Superior temporal gyrus (tissue), 1 donor: ENCODE data around the gene ADARB2.
"Not testable (repeated sequence)": the region's sequence is repeated elsewhere in the genome, so short reads cannot be mapped to it uniquely, and the experiment has no call there.

Experiments used
- DNase-seq: peaks from one replicate; pipeline ENCODE4 v3.0.0-alpha.2; 2016; ENCODE audit errors: extremely low spot score

Gene ADARB2

DNA sequence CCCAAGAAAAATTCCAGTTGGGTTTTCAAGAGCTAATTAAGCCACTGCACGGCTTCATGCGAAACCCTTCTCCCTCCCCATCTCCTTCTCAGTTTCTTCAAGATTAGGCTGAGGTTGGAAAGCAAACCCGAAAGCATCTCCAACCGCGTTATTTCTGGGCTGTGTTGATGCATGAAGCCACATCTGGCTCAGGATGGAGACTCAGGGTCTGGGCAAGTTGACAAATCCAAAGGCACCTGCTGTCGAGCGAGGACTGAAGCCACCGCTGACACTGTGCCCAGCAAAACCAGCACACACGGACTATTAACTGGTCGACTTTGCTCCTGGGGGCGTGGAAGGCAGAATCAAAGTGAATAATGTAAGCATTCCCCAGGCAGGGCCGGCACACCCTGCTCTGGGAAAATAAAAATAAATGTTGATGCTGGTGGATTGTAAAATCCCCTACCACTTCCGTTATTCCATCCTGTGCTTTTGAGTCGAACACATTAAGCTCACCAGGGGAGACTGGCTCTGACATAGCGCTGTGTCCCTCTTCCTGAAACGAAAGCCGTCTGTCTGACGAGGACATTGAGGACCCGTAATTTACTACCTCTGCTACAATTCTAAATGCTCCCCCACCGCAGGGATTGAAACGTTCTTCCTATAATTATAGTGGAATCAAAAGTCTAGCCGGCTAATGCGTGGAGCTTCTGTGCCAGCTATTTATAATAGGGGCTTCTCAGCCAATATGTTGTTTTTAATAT is 269.8 kb downstream of the ADARB2 start:
- DNase-seq = no peak

GRCh38 chr10:1465993-1466764 is 271.1 kb downstream of the ADARB2 start:
- DNase-seq = no peak

GRCh38 chr10:1465418-1465911 is 271.9 kb downstream of the ADARB2 start:
- no peak for DNase-seq

DNA sequence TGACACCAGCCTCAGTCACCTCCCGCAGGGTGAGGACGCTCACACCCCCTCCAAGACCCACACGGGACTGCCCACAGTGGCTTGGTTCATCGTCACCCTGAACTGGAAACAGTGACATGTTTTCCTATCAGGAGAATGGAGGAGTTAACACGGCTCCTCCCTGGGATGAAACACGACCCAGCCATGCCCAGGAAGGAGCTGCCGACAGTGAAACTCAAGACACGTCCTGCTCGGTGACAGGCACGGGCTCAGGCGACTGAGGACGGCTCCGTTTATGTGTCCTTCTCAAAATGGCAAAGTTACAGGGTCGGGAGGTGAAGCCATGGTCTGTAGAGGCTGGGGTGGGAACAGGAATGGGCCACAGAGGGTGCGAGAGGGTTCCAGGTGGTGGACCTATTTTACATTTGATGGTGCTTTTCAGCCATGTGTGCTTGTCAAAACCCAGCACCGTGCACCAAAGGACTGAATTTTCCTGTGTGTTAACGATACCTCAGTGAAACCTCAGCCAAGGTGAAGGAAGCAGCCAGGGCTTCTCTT is 272.4 kb downstream of the ADARB2 start:
- DNase-seq = no peak

DNA sequence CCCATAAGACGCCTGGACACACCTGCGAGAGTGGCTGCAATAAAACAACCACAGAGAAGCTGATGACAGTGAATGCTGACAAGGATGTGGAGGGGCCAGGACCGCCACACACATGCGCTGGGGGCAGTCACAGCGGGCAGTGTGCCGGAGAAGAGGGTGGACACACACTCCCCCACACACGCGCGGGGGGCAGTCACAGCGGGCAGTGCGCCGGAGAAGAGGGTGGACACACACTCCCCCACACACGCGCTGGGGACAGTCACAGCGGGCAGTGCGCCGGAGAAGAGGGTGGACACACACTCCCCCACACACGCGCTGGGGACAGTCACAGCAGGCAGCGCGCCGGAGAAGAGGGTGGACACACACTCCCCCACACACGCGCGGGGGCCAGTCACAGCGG is 273.4 kb downstream of the ADARB2 start:
- not testable (repeated sequence) for DNase-seq

GRCh38 chr10:1462994-1463633 is 274.2 kb downstream of the ADARB2 start:
- no peak for DNase-seq

DNA sequence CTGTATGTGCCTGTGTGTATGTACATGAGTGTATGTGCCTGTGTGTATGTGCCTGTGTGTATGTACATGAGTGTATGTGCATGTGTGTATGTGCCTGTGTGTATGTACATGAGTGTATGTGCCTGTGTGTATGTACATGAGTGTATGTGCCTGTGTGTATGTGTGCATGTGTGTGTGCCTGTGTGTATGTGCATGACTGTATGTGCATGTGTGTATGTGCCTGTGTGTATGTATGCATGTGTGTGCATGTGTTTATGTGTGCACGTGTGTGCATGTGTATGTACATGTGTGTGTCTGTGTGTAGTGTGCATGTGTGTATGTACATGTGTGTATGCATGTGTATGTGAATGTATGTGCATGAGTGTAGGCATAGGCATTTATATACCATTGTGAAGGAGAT is 274.8 kb downstream of the ADARB2 start:
- no peak for DNase-seq

DNA sequence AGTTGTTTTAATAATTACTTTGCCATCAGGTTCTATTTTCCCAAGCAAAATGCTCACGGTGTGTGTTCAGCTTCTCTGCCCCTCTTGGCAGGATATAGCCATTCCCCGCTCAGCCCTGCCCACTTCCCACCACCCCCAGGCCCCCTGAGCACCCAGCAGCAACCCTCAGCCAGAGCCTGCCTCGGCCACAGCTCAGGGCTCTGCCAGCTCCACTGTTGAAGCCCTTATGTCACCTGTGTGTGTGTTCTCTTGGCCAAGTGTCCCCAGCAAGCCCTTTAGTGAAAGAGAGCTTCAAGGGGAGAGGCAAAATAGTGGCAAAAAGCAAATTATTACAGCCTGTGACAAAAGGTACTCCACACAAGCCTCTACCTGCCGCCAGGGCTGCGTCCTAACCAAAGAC is 275.3 kb downstream of the ADARB2 start:
- DNase-seq = no peak

- DNase-seq = no peak
These were observed 276.3 kb downstream of the ADARB2 start for GRCh38 chr10:1461016-1461415.

DNA sequence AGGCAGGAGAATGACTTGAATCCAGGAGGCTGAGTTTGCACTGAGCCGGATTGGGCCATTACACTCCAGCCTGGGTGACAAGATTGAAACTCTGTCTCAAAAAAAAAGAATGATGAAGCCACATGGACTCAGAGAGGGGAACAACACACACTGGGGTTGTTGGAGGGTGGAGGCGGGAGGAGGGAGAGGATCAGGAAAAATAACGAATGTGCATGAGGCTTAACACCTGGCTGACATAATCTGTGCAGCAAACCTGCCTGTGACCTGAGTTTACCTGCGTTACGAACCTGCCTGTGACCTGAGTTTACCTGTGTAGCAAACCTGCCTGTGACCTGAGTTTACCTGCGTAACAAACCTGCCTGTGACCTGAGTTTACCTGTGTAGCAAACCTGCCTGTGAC is 277.7 kb downstream of the ADARB2 start:
- not testable (repeated sequence) for DNase-seq

DNA sequence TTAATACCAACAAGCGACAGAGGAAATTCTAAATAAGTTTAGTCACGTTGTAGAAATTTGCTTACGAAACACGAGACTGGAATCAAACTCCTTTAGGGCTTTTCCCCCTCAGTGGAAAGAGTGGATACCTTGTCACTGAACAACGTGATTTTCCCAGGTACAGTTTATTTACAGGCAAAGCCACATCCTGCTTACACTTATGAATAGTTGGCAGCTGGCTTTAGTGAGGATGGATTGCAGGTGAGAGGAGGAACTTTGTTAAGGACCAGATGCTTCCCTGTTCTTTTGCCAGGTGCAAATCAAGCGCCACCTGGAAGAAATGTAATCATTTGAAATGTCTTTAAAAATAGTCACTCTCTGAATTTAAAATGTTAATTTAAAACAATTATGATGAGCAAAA is 282.4 kb downstream of the ADARB2 start:
- DNase-seq = no peak

GRCh38 chr10:1454428-1454827 is 282.9 kb downstream of the ADARB2 start:
- DNase-seq = no peak

- no peak for DNase-seq
These were observed 284.5 kb downstream of the ADARB2 start for GRCh38 chr10:1452777-1453176.

GRCh38 chr10:1451941-1452340 is 285.4 kb downstream of the ADARB2 start:
- no peak for DNase-seq

DNA sequence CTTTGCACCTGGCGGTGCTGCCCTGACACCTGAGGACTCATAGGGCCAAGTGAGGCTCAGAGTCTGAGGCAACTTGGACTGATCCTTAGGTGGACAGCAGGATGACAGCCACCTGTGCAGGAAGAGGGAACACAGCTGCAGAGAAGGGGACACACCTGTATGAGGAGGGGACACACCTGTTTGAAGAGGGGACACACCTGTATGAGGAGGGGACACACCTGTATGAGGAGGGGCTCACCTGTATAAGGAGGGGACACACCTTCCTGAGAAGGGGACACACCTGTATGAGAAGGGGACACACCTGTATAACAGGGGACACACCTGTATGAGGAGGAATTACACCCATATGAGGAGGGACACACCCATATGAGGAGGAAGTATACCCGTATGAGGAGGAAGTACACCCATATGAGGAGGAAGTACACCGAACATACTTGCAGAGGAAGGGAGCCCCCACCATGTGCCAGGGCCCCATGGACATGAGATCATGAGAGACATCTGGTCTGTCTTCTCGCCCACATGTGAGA is 285.9 kb downstream of the ADARB2 start:
- DNase-seq = no peak

DNA sequence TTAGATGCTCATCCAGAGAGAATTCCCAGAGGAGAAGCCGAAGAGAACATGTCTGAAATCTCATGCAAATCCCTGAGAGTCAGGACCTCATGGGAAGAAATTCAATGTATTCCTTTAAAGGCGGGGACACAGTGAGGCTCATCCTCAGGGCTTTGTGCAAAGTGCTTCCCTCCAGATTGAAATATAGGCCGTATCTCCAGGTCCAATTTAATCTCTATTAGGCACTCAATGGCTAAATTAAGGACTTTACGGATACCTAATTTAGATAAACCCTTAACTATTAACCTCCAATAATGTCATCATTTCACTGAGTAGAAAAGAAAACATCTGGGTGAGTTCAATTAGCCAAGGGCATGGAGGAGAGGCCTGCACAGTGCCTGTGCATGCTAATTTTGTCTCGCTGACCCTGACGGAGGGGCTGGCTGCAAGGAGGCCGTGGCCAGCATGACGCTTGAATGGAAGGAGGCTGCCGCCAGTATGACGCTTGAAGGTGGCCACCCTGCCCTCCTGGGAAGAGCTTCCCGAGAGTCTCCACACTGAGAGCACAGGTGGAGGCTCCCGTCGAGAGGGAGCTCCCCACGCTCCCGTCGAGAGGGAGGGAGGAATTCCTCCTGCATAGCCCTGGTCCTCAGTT is 287.6 kb downstream of the ADARB2 start:
- no peak for DNase-seq

DNA sequence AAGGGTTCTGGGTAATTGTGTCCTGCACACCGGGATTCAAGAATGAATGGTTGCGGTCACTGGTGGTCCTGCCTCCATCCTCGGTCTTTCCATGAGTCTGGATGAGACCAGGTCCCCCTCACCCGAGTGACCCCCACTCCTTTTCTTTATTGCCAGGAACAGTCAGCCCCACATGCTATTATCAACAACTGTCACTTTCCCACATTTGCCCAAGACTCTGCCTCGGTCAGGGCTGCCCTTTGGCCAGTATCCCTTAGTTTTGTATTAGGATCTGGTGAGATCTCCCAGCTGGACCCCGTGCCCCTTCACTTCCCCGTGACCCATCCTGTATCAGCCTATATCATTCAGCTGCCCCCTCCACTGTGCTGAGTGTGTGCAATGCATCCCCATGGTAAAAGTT is 288.3 kb downstream of the ADARB2 start:
- no peak for DNase-seq

GRCh38 chr10:1448252-1448930 is 288.9 kb downstream of the ADARB2 start:
- no peak for DNase-seq

DNA sequence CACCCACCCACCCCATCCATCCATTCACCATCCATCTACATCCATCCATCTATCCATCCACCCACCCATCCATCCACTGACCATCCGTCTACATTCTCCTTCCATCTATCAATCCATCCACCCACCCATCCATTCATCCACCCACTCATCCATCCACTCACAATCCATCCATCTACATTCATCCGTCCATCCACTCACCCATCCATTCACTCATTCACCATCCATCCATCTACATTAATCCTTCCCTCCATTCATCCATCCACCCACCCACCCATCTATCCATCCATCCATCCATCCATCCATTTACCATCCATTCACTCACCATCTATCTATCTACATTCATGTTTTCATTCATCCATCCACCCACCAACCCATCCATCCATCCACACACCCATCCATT is 292.5 kb downstream of the ADARB2 start:
- DNase-seq = no peak

GRCh38 chr10:1440897-1441296 is 296.4 kb downstream of the ADARB2 start:
- no peak for DNase-seq
